Erythroblast (primary cell): ENCODE data around the gene SMYD1.

Source experiments
- GATA1 ChIP-seq: IDR thresholded peaks from 2 replicates; pipeline ENCODE4 v1.6.1; 2011; ENCODE audit warnings: low read depth, mild to moderate bottlenecking, control low read depth, low read length, moderate library complexity
- POLR2A ChIP-seq: IDR thresholded peaks from 2 replicates; pipeline ENCODE4 v1.6.1; 2011; ENCODE audit warnings: mild to moderate bottlenecking, low read length

- no peak for TF ChIP-seq POLR2A
- TF ChIP-seq GATA1, result no peak
These were observed 2.4 kb downstream of the SMYD1 start for GRCh38 chr2:88070055-88070454.
